ENCODE data around the gene GALNT14. TPM values are rescaled to one million over a fixed set of nuclear protein-coding genes. Genes with fewer than 3 reads are reported as not detected.

Gene GALNT14
- total RNA-seq, 1 donor from 2014 or later = 0.14 TPM

GRCh38 chr2:30933496-30933895, 204.7 kb downstream of the GALNT14 start:
- DNase-seq = no peak
- Histone ChIP-seq H3K36me3 (no peaks in the 10 kb centered on the region), H3K27me3 (ENCODE audit: low read depth) (peaks cover 5% of the 10 kb centered on the region), H3K27ac (replicated peaks) (no peak overlapping the region), H3K4me3 (no peak overlapping the region), H3K4me1 (no peaks in the 10 kb centered on the region), H3K9me3 (replicated peaks) (no peaks in the 10 kb centered on the region)
- intact Hi-C loops (cut with micrococcal nuclease) = no loop called here
- TF ChIP-seq, protein P1, sequence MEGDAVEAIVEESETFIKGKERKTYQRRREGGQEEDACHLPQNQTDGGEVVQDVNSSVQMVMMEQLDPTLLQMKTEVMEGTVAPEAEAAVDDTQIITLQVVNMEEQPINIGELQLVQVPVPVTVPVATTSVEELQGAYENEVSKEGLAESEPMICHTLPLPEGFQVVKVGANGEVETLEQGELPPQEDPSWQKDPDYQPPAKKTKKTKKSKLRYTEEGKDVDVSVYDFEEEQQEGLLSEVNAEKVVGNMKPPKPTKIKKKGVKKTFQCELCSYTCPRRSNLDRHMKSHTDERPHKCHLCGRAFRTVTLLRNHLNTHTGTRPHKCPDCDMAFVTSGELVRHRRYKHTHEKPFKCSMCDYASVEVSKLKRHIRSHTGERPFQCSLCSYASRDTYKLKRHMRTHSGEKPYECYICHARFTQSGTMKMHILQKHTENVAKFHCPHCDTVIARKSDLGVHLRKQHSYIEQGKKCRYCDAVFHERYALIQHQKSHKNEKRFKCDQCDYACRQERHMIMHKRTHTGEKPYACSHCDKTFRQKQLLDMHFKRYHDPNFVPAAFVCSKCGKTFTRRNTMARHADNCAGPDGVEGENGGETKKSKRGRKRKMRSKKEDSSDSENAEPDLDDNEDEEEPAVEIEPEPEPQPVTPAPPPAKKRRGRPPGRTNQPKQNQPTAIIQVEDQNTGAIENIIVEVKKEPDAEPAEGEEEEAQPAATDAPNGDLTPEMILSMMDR (IDR thresholded peaks at IDR 0.05; ENCODE audit: borderline replicate concordance) = no peak

DNA sequence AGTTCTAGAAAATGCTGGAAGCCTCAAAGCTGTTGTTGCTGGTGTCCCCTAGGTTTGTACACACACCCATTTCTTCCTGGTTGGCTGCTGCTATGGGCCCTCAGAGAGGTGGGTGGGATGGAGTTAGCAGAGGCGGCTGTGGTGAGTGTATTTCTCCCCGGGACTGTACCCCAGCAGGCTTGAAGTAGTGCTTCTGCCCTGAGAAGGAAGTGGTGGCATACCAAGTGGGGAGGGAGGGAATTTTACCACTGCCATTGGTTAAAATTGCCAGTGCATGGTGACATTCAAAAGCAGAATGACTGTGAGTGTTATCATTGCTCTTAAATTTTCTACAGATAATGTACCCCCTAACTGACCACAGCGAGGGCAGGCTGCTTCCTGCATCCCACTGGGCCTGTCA, 205.4 kb downstream of the GALNT14 start:
- TF ChIP-seq, protein P1 (IDR thresholded peaks at IDR 0.05; ENCODE audit: borderline replicate concordance) = no peak
- no peaks in the 10 kb centered on the region for H3K4me1 ChIP-seq
- intact Hi-C loops (cut with micrococcal nuclease) = no loop called here
- H3K4me3 ChIP-seq = no peak overlapping the region
- peaks cover 5% of the 10 kb centered on the region for H3K27me3 ChIP-seq (ENCODE audit: low read depth)
- no peak for DNase-seq
- no peaks in the 10 kb centered on the region for H3K36me3 ChIP-seq
- no peak overlapping the region for H3K27ac ChIP-seq (replicated peaks)
- no peaks in the 10 kb centered on the region for H3K9me3 ChIP-seq (replicated peaks)

DNA sequence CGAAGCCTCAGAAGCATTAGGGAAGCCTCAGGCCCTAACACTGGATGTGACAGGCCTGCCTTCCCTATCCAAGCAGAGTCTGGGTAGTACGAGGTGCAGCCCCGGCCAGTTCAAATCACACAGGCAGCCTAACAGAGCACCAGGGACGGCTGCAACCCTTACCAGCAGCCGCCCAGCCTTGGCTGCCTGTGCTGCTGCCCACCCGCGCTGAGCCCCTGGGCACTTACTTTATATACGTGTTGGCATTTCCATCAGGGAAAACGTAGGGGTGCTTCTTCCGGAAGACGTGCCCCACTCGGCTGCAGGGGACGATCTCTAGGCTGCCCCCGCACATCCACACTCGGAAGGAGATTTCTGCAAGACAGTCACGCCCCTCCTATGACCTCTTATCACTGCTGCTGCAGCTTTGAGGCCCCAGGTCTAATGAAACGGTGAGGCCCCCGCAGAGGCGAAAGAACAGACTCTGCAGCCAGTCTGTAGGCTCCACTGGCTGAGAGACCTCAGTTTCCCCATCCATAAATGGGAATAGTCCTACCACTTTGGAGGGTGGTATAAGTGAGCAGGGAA, 206.3 kb downstream of the GALNT14 start:
- intact Hi-C loops (cut with micrococcal nuclease) = no loop called here
- H3K4me1 ChIP-seq = no peaks in the 10 kb centered on the region
- H3K27ac ChIP-seq (replicated peaks) = no peak overlapping the region
- no peaks in the 10 kb centered on the region for H3K9me3 ChIP-seq (replicated peaks)
- TF ChIP-seq, protein P1 (IDR thresholded peaks at IDR 0.05; ENCODE audit: borderline replicate concordance) = no peak
- H3K36me3 ChIP-seq = no peaks in the 10 kb centered on the region
- H3K4me3 ChIP-seq = no peak overlapping the region
- H3K27me3 ChIP-seq (ENCODE audit: low read depth) = peaks cover 5% of the 10 kb centered on the region
- no peak for DNase-seq

- Histone ChIP-seq H3K9me3 (replicated peaks) (no peaks in the 10 kb centered on the region), H3K4me3 (no peak overlapping the region), H3K36me3 (no peaks in the 10 kb centered on the region), H3K4me1 (no peaks in the 10 kb centered on the region), H3K27ac (replicated peaks) (no peak overlapping the region), H3K27me3 (ENCODE audit: low read depth) (peaks cover 9% of the 10 kb centered on the region)
- DNase-seq = no peak
- intact Hi-C loops (cut with micrococcal nuclease) = no loop called here
- TF ChIP-seq, protein P1 (IDR thresholded peaks at IDR 0.05; ENCODE audit: borderline replicate concordance) = no peak
These were observed 207.5 kb downstream of the GALNT14 start for GRCh38 chr2:30930716-30931115.

GRCh38 chr2:30927465-30928075, 210.7 kb downstream of the GALNT14 start:
- Histone ChIP-seq H3K36me3 (no peaks in the 10 kb centered on the region), H3K9me3 (replicated peaks) (no peaks in the 10 kb centered on the region), H3K27me3 (ENCODE audit: low read depth) (peaks cover 9% of the 10 kb centered on the region), H3K4me3 (no peak overlapping the region), H3K4me1 (no peaks in the 10 kb centered on the region), H3K27ac (replicated peaks) (no peak overlapping the region)
- intact Hi-C loops (cut with micrococcal nuclease) = no loop called here
- TF ChIP-seq, protein P1 (IDR thresholded peaks at IDR 0.05; ENCODE audit: borderline replicate concordance) = no peak
- no peak for DNase-seq

All from left ventricle myocardium inferior (tissue), 1 donor.